ENCODE data around the gene MPPED1.

The MPPED1 gene

DNA sequence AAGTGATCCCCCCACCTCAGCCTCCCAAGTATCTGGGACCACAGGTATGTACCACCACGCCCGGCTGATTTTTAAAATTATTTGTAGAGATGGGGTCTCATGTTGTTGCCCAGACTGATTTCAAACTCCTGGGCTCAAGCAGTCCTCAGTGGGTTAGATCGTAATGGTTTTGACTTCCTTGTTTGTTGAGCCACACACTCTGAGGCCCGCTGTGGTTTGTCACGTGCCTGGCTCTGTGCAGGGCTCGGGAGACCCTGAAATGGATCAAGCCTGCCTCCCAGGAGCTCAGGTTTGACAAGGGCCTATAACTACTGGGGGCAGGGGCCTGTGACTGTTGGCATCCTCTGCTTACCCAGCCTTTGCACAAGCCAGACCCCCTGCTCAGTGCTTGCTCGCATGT lies 68.1 kb downstream of the MPPED1 start:
- peak in 2 of 42 donors; percentile 22 to 40 for DNase-seq
- intact Hi-C loops (cut with DNase I) = no loop called here

DNA sequence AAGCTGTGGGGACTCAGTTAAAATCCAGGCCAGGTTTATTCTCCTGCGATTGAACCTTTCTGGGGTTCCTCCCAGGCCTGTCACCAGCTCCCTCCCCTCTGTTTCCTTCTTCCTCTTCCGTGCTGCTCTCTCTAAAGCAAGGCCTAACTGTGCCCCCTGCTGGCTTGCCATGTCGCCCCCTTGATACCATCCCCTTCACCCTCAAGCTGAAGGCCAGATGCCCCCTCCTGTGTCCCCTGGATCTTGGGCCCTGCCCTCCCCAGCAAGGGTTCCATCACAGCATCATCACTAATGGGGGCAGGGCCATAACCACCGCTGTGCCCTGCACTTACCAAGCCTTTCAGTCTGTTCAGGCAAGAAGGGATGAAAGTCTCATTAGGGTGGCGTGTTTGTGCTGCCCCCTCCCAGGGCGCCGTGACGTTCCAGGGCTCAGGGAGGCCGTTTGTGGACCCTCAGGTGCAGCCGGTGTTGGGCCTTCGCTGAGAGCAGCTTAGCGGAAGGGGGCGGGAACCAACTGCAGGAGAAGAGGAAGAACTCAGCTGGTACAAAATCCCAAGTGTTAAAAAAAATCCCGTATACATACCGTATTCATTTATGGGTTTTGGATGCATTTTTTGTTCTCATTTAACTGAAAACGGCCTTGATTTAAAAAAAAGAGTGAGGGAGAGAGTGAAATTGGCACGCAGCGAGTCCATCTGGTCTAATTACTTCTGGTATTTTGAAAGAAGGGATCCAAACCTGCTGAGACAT lies 69.9 kb downstream of the MPPED1 start:
- intact Hi-C loops (cut with DNase I) = no loop called here
- DNase-seq = peak in 1 of 42 donors; percentile 43

DNA sequence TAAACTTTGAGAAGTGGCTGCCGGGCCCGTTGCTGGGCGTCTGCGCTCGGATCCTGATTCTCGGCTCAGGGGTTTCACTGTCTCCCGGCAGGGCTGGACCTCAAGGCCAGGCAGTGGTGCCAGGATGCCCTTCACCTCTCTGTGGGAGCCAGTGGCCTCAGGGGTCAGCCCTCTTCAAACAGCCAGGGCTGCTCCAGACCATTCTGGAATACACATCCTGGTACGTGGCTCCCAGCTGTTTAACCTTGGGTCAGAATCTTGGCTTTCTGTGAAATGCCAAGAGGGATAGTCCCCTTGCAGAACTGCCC lies 70.5 kb downstream of the MPPED1 start:
- intact Hi-C loops (cut with DNase I) = no loop called here

DNA sequence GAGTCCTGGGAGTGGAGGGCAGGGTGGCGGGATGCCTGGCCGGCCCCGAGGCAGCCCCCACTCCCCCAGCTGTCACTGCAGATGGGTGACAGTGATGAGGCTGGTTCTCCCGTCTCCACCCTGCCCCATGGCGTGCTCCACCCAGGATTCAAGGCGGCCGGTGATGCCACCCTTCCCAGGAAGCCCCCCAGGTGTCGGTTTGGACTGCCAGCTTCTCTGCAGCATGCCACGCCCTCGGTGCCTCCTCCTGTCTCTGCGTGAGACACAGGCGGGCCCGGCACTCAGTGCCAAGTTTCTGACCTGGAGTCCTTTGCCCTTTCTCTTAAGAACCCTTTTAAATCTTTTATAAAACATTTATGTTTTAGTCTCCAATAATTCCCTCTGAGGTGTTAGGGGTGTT lies 71.5 kb downstream of the MPPED1 start:
- intact Hi-C loops (cut with DNase I) = no loop called here
- no peak for DNase-seq

More for the DNA sequence above, 70.5 kb downstream of the MPPED1 start:
- peak in 1 of 42 donors; percentile 42 for DNase-seq

DNA sequence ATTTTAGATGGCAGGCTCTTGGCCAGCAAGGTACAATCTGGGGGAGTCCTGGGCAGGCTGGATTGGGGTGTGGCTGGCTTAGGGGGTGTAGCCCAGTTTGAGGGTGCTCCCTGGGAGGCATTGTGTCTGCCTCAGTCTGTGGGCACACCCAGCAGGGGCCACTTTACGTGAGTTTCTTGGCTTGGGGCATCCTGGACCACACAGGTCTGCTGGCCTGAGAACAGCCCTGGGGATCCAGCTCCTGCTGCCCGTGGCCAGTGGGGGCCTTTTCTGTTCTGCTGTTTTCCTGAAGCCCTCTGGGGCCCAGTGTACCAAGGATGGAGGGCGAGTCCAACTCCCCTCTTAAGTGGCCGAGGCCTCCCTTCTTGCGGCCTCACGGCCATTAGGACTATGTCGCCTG lies 71.9 kb downstream of the MPPED1 start:
- no peak for DNase-seq
- intact Hi-C loops (cut with DNase I) = no loop called here

- DNase-seq = no peak
- intact Hi-C loops (cut with DNase I) = no loop called here
These were observed 72.4 kb downstream of the MPPED1 start for GRCh38 chr22:43484227-43484626.

GRCh38 chr22:43485502-43486089 lies 73.8 kb downstream of the MPPED1 start:
- DNase-seq = no peak
- intact Hi-C loops (cut with DNase I) = no loop called here

GRCh38 chr22:43487311-43488030 lies 75.7 kb downstream of the MPPED1 start:
- intact Hi-C loops (cut with DNase I) = no loop called here
- no peak for DNase-seq

DNA sequence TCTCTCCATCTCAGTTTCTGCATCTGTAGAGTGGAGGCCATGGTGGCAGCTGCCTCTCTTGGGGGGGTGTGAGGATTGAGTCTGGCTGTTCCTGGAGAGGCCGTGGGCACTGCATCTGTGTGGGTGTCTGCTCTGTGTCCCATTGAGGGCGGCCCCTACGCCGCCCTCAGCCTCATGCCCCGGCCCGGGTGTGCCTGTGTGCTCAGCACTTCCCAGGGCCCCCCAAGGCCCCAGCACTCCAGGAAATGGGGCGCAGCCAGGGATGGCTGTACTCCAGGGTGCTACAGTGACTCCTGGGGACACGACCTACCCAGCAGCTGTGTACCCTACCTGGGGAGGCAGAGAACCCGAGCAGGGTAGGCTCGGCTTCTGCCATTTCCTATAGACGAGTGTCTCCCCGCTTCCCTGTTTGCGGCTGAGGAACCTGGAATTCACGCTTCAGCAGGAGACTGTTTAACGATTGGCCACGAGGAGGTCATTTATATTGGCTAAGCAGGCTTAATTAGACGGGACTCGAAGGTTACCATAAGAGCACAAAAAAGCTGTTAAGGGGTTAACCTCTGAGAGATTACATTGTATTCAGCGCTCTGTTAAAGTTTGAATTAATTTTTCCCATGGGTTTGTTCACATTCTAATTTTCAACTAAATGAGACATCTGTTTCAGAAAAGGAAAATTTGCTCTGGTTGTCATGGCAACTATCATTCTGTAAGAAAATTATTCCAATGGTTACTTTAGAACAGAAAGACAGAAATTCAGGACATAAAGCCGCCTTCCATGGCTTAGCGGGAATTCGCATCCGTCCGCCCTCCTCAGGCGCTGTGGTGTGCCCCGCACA lies 76.4 kb downstream of the MPPED1 start:
- DNase-seq = no peak
- intact Hi-C loops (cut with DNase I) = no loop called here

DNA sequence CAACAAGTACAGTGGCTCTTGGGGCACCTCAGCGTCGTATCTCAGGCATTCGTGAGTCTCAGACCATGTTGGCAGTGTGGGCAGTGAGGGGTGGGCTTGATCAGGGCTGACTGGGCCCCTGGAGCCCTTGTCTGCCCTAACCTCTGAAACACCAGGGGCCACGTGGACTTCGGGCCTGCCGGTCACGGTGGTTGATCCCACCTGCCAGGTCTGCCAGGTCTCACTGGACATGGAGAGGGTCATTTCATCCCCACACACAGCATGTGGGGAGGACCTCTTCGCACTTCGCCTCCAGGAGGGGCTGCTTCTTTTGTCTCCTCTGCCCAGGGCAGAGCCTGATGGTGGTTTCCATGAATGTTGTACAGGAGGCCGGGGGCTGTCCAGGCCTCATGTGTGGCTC lies 77.1 kb downstream of the MPPED1 start:
- no peak for DNase-seq
- intact Hi-C loops (cut with DNase I) = no loop called here

GRCh38 chr22:43490311-43490710 lies 78.5 kb downstream of the MPPED1 start:
- DNase-seq = no peak
- intact Hi-C loops (cut with DNase I) = no loop called here

- intact Hi-C loops (cut with DNase I) = no loop called here
- no peak for DNase-seq
These were observed 79.4 kb downstream of the MPPED1 start for GRCh38 chr22:43491177-43491576.

GRCh38 chr22:43491737-43492136 lies 79.9 kb downstream of the MPPED1 start:
- intact Hi-C loops (cut with DNase I) = no loop called here
- DNase-seq = no peak

DNA sequence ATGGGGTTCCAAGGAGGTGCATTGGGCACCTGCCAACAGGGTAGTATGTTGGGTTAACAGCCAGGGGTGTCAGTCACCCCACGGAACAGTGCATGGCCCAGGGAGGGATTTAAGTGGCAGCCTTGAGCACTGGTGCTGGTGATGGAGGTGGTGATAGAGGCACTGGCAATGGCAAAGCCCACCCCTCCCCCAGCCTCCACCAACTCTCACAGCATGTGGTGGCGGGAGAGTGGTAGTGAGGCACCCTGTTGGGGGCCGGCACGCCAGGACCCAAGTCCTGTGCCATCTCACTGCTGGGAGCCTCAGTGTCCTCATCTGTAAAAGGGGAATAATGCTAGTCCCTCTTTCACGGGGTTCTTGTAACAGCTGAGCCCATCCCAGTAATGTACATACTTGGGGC lies 81.5 kb downstream of the MPPED1 start:
- no peak for DNase-seq
- intact Hi-C loops (cut with DNase I) = no loop called here

DNA sequence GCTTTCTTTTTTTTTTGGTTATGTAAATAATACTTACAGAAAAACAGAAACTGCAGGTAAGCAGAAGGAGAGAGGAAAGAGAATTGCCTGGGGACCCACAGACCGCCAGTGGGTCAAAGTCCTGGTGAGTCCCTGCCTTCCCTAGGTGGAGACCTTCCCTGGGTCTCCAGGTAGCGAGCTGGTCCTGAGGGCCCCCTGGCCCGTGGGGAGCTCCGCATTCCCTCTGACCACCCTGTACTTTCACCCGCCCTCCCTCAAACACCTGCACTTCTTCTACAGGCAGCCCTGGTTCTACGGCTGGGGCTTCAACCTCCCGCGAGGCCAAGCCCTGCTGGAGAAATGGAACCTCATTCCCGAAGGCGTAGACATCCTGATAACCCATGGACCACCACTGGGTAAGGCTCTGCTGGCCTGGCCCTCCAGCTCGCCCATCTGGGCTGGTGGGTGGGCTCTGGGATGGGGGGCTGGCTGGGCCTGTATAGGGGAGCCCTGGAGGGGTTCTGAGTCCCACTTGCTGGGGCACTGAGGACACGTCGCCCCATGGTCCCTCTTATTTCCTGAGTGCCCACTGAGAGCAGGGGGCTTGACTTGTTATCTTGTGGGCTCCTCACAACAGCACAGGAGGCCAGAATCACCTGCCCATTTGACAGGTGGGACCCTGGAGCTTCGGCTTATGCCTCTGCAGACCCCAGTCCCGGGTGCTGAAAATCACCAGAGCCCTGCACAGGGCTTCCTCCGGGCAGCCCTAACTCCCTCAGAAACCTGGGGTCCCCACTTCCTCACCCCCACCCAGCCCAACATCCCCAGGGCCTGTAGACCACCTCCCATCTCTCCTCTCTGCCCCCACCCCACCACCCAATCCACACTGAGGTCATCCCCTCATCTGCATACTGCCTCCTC lies 86.4 kb downstream of the MPPED1 start:
- intact Hi-C loops (cut with DNase I) = no loop called here

DNA sequence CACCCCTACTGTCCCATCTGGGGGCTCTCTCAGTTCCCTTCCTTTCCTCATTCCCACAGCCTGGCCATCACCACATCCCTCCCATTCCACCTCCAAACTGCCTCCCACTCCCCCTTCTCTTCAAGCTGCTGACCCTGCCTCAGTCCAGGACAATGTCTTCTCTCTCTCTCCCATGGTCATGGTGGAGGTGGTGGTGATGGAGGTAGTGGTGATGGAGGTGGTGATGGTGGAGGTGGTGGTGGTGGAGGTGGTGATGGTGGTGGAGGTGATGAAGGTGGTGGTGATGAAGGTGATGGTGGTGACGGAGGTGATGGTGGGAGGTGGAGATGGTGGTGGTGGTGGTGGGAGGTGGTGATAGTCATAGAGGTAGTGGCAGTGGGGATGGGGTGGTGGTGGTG lies 87.0 kb downstream of the MPPED1 start:
- DNase-seq = no peak
- intact Hi-C loops (cut with DNase I) = no loop called here

More for the DNA sequence above, 86.4 kb downstream of the MPPED1 start:
- DNase-seq = peak in 1 of 42 donors; percentile 18

GRCh38 chr22:43500792-43501785 lies 89.3 kb downstream of the MPPED1 start:
- peak in 1 of 42 donors; percentile 41 for DNase-seq
- intact Hi-C loops (cut with DNase I) = no loop called here

All from head of caudate nucleus (tissue), 42 donors.